SU-DHL-6 (cell line): ENCODE measurements around the gene PRICKLE1.

ENCODE experiments used
- EZH2phosphoT487 ChIP-seq: fragments of 200-600 bp; sonication (generic), shearing (Covaris generic); conservative IDR thresholded peaks from 2 replicates; pipeline ENCODE4 v1.6.1; 2018; ENCODE audit warnings: mild to moderate bottlenecking, antibody characterized with exemption, low read length, moderate library complexity, mixed read lengths
- TF ChIP-seq, protein P1 (sequence below): fragments of 200-600 bp; sonication (generic); IDR thresholded peaks from one replicate; pipeline ENCODE4 v1.5.1; 2017; ENCODE audit warnings: antibody characterized with exemption, mild to moderate bottlenecking, low read length, moderate library complexity; ENCODE audit not compliant: insufficient read depth, poor library complexity, severe bottlenecking

DNA sequence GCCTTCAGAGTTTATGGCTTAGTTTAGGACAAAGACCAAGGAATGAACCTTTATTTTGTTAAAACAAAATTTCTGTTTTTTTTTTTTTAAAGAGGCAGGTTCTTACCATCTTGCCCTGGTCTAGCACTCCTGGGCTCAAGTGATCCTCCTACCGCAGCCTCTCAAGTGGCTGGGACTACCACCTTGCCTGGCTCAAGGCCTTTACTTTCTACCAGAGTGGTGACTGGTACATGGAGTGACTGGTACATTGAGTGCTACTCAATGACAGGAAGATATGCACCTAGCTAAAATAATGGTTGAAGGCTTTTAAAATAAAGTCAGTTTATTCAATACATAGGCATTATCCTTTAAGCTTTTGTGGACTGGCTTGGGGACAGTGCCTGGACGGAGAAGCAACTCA lies 32.6 kb downstream of the PRICKLE1 start:
- TF ChIP-seq, protein P1, sequence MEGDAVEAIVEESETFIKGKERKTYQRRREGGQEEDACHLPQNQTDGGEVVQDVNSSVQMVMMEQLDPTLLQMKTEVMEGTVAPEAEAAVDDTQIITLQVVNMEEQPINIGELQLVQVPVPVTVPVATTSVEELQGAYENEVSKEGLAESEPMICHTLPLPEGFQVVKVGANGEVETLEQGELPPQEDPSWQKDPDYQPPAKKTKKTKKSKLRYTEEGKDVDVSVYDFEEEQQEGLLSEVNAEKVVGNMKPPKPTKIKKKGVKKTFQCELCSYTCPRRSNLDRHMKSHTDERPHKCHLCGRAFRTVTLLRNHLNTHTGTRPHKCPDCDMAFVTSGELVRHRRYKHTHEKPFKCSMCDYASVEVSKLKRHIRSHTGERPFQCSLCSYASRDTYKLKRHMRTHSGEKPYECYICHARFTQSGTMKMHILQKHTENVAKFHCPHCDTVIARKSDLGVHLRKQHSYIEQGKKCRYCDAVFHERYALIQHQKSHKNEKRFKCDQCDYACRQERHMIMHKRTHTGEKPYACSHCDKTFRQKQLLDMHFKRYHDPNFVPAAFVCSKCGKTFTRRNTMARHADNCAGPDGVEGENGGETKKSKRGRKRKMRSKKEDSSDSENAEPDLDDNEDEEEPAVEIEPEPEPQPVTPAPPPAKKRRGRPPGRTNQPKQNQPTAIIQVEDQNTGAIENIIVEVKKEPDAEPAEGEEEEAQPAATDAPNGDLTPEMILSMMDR = no peak
- TF ChIP-seq EZH2phosphoT487 = no peak
